Right lobe of liver (tissue), 6 donors: Measurements from ENCODE around the gene DYNC2LI1. TPM values are rescaled to one million over a fixed set of nuclear protein-coding genes. Genes with fewer than 3 reads are reported as not detected.

Experiments used
- ATAC-seq, 4 donors: fragments of 200-7000 bp; cut with Tn5 transposase; one replicate each; pipeline ENCODE4 v1.9.1; 2020; ENCODE audit warnings: mild to moderate bottlenecking in 4 of 4, moderate library complexity in 4 of 4
- DNase-seq, 3 donors: peaks; one replicate each; pipeline ENCODE4 v3.0.0-alpha.2; 2020
- H3K27ac ChIP-seq, 3 donors: fragments of 200-600 bp; one replicate each; pipeline ENCODE4 v1.8.0; 2022
- H3K27me3 ChIP-seq, 2 donors: fragments of 200-600 bp; one replicate each; pipeline ENCODE4 v1.8.0; 2022
- H3K36me3 ChIP-seq, 4 donors: fragments of 200-600 bp; sonication (generic) in 1 of 4; one replicate each; pipeline versions ENCODE4 v1.5.1 to v1.8.0; 2017 to 2022; ENCODE audit warnings: control low read depth in 1 of 4
- H3K4me1 ChIP-seq, 4 donors: fragments of 200-600 bp; sonication (generic) in 1 of 4; one replicate each; pipeline versions ENCODE4 v1.5.1 to v1.8.0; 2017 to 2022; ENCODE audit warnings: control low read depth in 1 of 4
- H3K4me3 ChIP-seq, 3 donors: fragments of 200-600 bp; one replicate each; pipeline ENCODE4 v1.8.0; 2022
- H3K9me3 ChIP-seq, 4 donors: fragments of 200-600 bp; sonication (generic) in 1 of 4; one replicate each; pipeline versions ENCODE4 v1.5.1 to v1.8.0; 2017 to 2022; ENCODE audit warnings: control low read depth in 1 of 4
- CTCF ChIP-seq, 4 donors: fragments of 200-600 bp in 3 of 4; fragments of 450-650 bp in 1 of 4; IDR thresholded peaks; one replicate each; pipeline versions ENCODE4 v1.5.1 to v1.8.0; 2016 to 2022; ENCODE audit warnings: antibody characterized with exemption in 4 of 4, mild to moderate bottlenecking in 2 of 4
- POLR2A ChIP-seq: fragments of 450-650 bp; IDR thresholded peaks from one replicate; pipeline ENCODE4 v1.6.1; 2017; ENCODE audit warnings: antibody characterized with exemption, mild to moderate bottlenecking
- WGBS: methylation state at CpG from one replicate; pipeline ENCODE4 v1.1.6; 2018; ENCODE audit warnings: low coverage, low lambda C conversion rate; ENCODE audit not compliant: insufficient coverage; ENCODE audit errors: missing lambda C conversion rate; 5-methylcytosine and 5-hydroxymethylcytosine counted together
- intact Hi-C, 2 donors: fragments of 100-400 bp; cut with DNase I; formaldehyde crosslinking; loops; one replicate each; pipeline versions ENCODE4 v1.11.2 to v1.14.1; 2022
- total RNA-seq, 6 experiments: library from RNA; depleted of rRNA in 2 of 6; stranded (reverse); fragments of >200 nt in 2 of 6; fragmentation: NEBNext Ultra II Directional in 3 of 6; extraction: Animal tissue kit (Norgen Biotek cat#: 25700) in 3 of 6; gene quantifications; one replicate each; pipeline versions ENCODE4 v1.1.0 to v1.2.4, GENCODE V29; 2016 to 2023
- donor health status: DM: no; HTN: yes; CAD: no.
- donor health status: DM: no; HTN: no; CAD: no.
- donor health status: DM: no; HTN: no; CAD: no.
- donor health status: DM: no; HTN: yes; CAD: no.
- donor health status: DM: no; HTN: yes; CAD: no.

Gene DYNC2LI1
- total RNA-seq, 6 experiments from 2014 or later: 3.2 to 6.9 (median 6.2) TPM

GRCh38 chr2:43838560-43839267, 64.9 kb downstream of the DYNC2LI1 start, which contains the start of the genes ABCG5 and ABCG8:
Gene ABCG5 (minus strand): TSS chr2:43838839. CDS start chr2:43838679, 160 bp downstream.
Gene ABCG8 (plus strand): TSS chr2:43838971. CDS start chr2:43839054, 83 bp downstream.
- peak within 1 kb of the TSS; percentile 82 to 95 (median 92) for H3K27ac ChIP-seq
- peak; percentile 80 to 96 (median 93) for DNase-seq

GRCh38 chr2:43839776-43840564, 66.1 kb downstream of the DYNC2LI1 start:
- H3K4me3 ChIP-seq: peak overlapping the region; percentile 55 to 94 (median 91)
- intact Hi-C loops: no loop called here
- H3K36me3 ChIP-seq: peaks cover 0 to 4% (median 0%) of the 10 kb centered on the region in 4 donors
- no peaks in the 10 kb centered on the region for H3K9me3 ChIP-seq
- no peaks in the 10 kb centered on the region for H3K27me3 ChIP-seq
- TF ChIP-seq POLR2A: no peak
- ATAC-seq (no peak), DNase-seq (no peak)
- H3K4me1 ChIP-seq: peaks cover 0 to 41% (median 7%) of the 10 kb centered on the region in 4 donors
- WGBS: 27% methylated on average over 14 of the region's 14 CpGs
- H3K27ac ChIP-seq: peak overlapping the region; percentile 82 to 95 (median 92)

More at GRCh38 chr2:43838560-43839267, 64.9 kb downstream of the DYNC2LI1 start, which contains the start of the genes ABCG5 and ABCG8:
- Histone ChIP-seq H3K4me3 (peak within 1 kb of the TSS; percentile 55 to 94 (median 91)), H3K9me3 (no peaks in the 10 kb centered on the region), H3K4me1 (peaks cover 0 to 32% (median 7%) of the 10 kb centered on the region in 4 donors), H3K27me3 (no peaks in the 10 kb centered on the region), H3K36me3 (peaks cover 0 to 4% (median 0%) of the 10 kb centered on the region in 4 donors)
- 43% methylated on average over 4 of the region's 20 CpGs for WGBS
- intact Hi-C loops: no loop called here
- TF ChIP-seq CTCF (IDR thresholded peaks at IDR 0.05): no peak
- TF ChIP-seq POLR2A: peak; percentile 56
- ATAC-seq: peak; percentile 58 to 82 (median 75)

DNA sequence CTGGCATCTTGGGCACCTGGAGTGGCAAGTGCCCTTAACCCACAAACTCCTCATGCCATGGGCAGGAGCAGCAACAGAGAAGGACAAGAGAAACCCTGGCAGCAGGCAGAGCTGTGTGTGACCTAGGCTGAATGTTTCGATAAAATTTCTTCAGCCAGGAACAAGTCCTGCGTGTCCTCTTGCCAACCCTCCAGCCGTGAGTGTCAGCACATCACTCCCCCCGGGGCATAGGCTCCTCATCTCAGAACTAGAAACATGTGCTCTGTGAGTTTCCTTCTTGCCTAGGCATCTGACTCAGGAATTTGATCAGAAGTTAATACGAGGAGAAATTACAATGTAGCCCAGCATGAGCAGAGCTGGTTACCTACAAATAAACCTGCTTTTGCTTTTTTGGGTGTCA, 67.1 kb downstream of the DYNC2LI1 start:
- TF ChIP-seq CTCF (IDR thresholded peaks at IDR 0.05) (no peak), POLR2A (no peak)
- Histone ChIP-seq H3K27ac (peak overlapping the region; percentile 82 to 95 (median 92)), H3K36me3 (peaks cover 0 to 13% (median 0%) of the 10 kb centered on the region in 4 donors), H3K4me1 (peaks cover 0 to 47% (median 8%) of the 10 kb centered on the region in 4 donors), H3K4me3 (peak overlapping the region; percentile 55 to 94 (median 91)), H3K9me3 (no peaks in the 10 kb centered on the region), H3K27me3 (no peaks in the 10 kb centered on the region)
- ATAC-seq: peak in 1 of 4 donors; percentile 4
- intact Hi-C loops: no loop called here
- WGBS: 20% methylated on average over 5 of the region's 5 CpGs
- DNase-seq: peak in 1 of 3 donors; percentile 42

DNA sequence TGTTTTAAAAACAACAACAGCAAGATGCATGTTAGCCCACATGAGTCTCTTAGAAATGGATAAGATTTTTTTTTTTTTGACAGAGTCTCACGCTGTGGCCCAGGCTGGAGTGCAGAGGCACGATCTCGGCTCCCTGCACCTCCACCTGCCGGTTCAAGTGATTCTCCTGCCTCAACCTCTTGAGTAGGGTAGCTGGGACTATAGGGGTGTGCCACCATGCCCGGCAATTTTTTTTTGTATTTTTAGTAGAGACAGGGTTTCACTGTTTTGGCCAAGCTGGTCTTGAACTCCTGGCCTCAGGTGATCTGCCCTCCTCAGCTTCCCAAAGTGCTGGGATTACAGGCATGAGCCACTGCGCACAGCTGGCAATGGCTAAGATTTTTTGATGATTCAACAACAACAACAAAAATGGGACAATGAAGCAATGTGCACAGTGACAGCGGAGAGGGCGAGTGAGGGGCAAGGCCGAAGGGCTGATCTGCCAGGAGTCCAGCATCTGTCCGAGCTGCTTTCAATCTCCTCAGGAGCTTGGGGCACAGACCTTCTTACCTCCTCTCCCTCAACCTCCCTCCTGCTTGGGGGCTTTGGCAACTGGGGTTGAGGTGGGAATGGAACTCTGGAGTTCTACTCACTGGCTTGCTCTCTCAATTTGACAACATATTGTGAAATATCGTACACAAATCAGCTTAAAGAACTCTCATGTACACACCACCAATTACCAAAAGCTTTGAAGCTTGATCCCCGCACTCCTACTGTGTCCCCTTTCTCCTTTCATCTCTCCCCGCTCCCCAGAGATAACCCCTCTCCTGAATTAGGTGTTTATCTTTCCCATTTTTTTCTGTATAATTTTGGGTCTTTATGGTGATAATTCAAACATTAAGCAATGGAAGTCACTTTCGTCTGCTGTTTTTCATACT, 68.4 kb downstream of the DYNC2LI1 start:
- intact Hi-C loops: no loop called here

More for the DNA sequence above, 68.4 kb downstream of the DYNC2LI1 start:
- Histone ChIP-seq H3K4me1 (peaks cover 0 to 45% (median 12%) of the 10 kb centered on the region in 4 donors), H3K36me3 (peaks cover 0 to 14% (median 0%) of the 10 kb centered on the region in 4 donors), H3K9me3 (no peaks in the 10 kb centered on the region), H3K27me3 (no peaks in the 10 kb centered on the region), H3K4me3 (peak overlapping the region; percentile 55 to 94 (median 91)), H3K27ac (peak overlapping the region; percentile 82 to 95 (median 92))
- WGBS: 7% methylated on average over 8 of the region's 14 CpGs
- DNase-seq (peak; percentile 51 to 78 (median 74)), ATAC-seq (peak; percentile 1 to 27 (median 12))
- TF ChIP-seq CTCF (IDR thresholded peaks at IDR 0.05): no peak
- TF ChIP-seq POLR2A: no peak
